IPS-NIHi7 (cell line): ENCODE data around the gene UFD1.

ENCODE experiments used
- DNase-seq: peaks from one replicate; pipeline ENCODE4 v3.0.0; 2012; ENCODE audit warnings: mixed read lengths; ENCODE audit errors: extremely low spot score

The UFD1 gene

GRCh38 chr22:19471572-19471971 lies 7.4 kb downstream of the UFD1 start:
- DNase-seq: no peak

GRCh38 chr22:19470010-19470409 lies 9.0 kb downstream of the UFD1 start:
- DNase-seq: no peak

- no peak for DNase-seq
These were observed 9.6 kb downstream of the UFD1 start for GRCh38 chr22:19469421-19469820.

GRCh38 chr22:19467912-19468311 lies 11.1 kb downstream of the UFD1 start:
- no peak for DNase-seq

GRCh38 chr22:19466848-19467752 lies 11.9 kb downstream of the UFD1 start:
- no peak for DNase-seq

GRCh38 chr22:19466126-19466716 lies 12.8 kb downstream of the UFD1 start:
- no peak for DNase-seq

- no peak for DNase-seq
These were observed 14.0 kb downstream of the UFD1 start for GRCh38 chr22:19464975-19465374.

GRCh38 chr22:19464546-19464945 lies 14.4 kb downstream of the UFD1 start:
- DNase-seq: no peak

- no peak for DNase-seq
These were observed 15.2 kb downstream of the UFD1 start for GRCh38 chr22:19463491-19464469.

GRCh38 chr22:19463008-19463407 lies 16.0 kb downstream of the UFD1 start:
- no peak for DNase-seq

- no peak for DNase-seq
These were observed 17.5 kb downstream of the UFD1 start for GRCh38 chr22:19461506-19461905.

- no peak for DNase-seq
These were observed 19.0 kb downstream of the UFD1 start for GRCh38 chr22:19460036-19460435.

- no peak for DNase-seq
These were observed 21.1 kb downstream of the UFD1 start for GRCh38 chr22:19457828-19458428.

GRCh38 chr22:19456541-19456940 lies 22.5 kb downstream of the UFD1 start:
- DNase-seq: no peak

- no peak for DNase-seq
These were observed 23.2 kb downstream of the UFD1 start for GRCh38 chr22:19455585-19456370.

GRCh38 chr22:19455033-19455432 lies 24.0 kb downstream of the UFD1 start:
- no peak for DNase-seq

- no peak for DNase-seq
These were observed 24.8 kb downstream of the UFD1 start for GRCh38 chr22:19454156-19454555.

GRCh38 chr22:19453718-19454117 lies 25.3 kb downstream of the UFD1 start:
- DNase-seq: no peak

GRCh38 chr22:19451570-19451969 lies 27.4 kb downstream of the UFD1 start:
- DNase-seq: no peak

- DNase-seq: no peak
These were observed 28.4 kb downstream of the UFD1 start for GRCh38 chr22:19450363-19451175.
